ENCODE data around the gene SEMA4B.
"Not testable (repeated sequence)": the region's sequence is repeated elsewhere in the genome, so short reads cannot be mapped to it uniquely, and the experiment has no call there.

Gene SEMA4B

DNA sequence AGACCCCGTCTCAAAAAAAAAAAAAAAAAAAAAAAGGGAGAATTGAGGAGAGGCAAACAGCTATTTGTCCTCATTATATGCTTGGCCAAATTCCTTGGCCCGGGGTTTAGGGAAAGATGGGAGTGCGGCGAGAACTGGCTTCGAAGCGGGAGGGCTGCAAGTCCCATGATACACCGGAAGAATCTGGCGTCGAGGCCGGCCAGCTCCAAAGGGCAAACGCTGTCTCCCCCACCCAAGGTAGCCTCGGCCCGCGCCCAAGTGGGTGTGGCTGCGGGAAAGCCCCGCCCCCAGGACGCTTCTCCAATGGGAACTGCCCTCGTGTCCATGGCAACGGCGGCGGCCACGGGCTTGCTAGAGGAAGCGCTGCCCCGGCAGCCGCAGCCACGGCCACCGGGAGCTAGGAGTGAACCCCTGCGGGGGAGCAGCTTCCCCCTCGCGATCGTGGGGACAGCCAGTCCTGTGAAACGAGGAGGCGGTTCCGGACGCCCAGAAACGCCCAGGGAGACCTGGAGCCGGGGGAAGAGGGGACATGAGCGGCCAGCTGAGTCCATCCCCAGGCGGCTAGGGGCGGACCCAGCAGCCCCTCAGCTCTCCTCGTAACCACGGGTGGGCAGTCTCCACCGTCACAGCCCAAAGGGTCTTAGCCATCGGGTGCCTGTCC is 48.2 kb downstream of the SEMA4B start, which contains the start of gene TTLL13:
Gene TTLL13 (plus strand): TSS at position 354 of the 661 bp plus-strand sequence. CDS start 1,075 bp downstream, outside the sequence.
- peak; percentile 97 for DNase-seq (ENCODE audit: low read depth, low spot score)

DNA sequence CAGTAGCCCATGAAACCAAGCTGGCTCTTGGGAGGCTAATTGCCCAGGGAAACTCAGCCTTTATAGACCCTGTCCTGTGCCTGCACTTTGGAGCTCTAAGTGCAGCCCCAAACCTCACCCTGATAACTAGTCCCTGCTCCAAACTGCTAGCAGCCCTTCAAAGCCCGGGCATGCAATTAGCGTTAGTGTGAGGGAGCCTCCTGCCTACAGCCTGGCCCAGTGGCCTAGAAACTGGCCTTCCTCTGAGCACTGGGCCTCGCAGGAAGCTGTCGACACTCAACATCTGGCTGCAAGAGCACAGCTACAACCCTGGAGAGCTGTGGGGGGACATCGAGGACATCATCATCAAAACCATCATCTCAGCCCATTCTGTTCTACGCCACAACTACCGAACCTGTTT is 56.6 kb downstream of the SEMA4B start:
- no peak for DNase-seq (ENCODE audit: low read depth, low spot score)

DNA sequence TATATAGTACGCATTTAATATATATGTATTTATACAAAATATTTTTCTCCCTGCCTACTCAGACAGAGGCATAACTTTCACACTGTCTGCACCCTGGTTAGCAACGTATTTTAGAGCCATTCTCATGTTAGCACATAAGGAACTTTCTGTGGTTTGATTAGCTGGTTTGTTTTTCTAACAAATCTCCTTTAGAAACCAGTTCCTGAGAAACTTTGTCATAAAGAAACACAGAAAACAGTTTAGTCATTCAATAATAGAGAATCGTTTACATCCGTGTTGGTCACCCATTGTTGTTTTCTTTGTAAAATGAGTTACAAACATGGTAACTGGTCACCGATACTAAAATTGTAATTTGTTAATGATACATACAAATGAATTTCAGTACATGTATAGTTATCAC is 58.4 kb downstream of the SEMA4B start:
- DNase-seq (ENCODE audit: low read depth, low spot score), result no peak

DNA sequence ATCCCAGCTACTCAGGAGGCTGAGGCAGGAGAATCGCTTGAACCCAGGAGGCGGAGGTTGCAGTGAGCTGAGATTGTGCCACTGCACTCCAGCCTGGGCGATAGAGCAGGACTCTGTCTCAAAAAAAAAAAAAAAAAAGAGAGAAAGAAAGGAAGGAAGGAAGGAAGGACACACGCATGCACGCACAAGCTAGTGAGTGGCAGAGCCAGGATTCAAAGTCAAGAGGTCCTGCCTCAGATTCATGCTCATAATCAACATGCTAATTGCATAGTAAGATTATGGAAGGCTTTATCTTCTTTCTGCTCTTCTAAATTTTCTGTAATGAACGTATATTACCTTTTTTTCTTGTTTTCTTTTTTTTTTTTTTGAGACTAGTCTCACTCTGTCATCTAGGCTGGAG is 59.6 kb downstream of the SEMA4B start:
- not testable (repeated sequence) for DNase-seq (ENCODE audit: low read depth, low spot score)

DNA sequence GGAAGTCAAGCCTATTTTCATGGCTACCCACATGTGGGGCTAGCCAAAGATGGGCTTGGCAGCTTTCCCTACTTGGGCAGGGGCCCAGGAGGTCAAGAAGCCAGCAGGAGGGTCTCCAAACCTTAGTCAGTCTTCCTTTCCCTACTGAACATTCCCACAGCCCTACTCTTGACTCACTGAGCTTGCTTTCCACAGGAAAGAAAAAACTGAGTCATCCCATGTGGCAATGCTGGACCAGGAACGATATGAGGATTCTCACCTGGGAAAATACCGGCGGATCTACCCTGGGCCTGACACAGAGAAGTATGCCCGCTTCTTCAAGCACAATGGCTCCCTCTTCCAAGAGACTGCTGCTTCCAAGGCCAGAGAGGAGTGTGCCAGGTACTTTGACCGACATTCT is 60.7 kb downstream of the SEMA4B start:
- DNase-seq (ENCODE audit: low read depth, low spot score), result no peak

DNA sequence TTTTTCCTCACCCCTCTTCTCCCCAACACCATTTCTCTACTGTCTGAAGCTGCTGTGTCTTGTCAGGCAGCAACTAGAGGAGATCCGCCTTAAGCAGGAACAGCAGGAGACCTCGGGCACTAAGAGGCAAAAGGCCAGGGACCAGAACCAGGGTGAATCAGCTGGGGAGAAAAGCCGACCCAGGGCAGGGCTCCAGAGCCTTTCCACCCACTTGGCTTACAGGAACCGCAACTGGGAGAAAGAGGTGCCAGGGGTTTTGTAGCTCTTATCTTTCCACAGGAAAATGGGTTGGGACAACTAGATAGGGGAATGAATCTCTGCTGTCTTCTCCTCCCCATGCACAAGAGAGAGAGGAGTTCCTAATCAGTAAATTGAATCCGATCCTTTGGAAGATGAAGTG is 61.3 kb downstream of the SEMA4B start:
- no peak for DNase-seq (ENCODE audit: low read depth, low spot score)

- DNase-seq (ENCODE audit: low read depth, low spot score), result no peak
These were observed 63.5 kb downstream of the SEMA4B start for GRCh38 chr15:90264671-90265070.

DNA sequence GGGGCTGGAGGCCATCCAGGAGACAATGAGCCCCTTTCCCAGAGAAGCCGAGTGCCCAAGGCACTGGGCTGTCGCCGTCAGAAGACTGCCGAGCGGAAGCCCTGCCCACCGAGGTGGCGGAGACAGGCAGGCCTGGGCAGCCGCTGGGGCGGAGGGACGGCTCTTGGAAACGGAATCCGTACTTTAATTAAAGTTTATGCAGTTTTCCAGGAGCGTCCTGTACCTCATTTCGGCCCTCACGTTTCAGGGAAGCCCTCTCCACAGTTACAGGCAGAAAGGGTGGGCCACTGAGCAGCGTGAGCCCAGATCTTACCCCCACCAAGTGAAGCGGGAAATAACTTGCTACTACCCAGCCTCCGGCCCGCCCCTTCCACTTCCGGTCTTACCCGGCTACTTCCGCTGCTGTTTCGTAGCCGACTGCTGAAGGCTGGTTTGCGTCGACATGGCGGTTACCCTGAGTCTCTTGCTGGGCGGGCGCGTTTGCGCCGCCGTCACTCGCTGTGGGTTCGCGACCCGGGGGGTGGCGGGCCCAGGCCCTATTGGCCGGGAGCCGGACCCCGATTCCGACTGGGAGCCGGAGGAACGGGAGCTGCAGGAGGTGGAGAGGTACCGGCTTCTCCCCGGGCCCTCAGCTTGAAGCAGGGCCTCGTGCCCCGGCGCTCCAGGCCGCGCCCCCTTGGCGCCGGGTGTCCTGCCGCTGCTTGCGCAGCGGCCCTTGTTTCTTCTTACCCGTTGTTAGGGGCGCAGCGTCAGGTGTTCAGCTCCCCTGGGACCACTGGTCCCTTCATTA is 64.3 kb downstream of the SEMA4B start, which contains the start of gene NGRN:
Gene NGRN (plus strand): TSS at position 402 of the 790 bp plus-strand sequence. CDS start 41 bp downstream, at position 443.
- peak; percentile 95 for DNase-seq (ENCODE audit: low read depth, low spot score)

DNA sequence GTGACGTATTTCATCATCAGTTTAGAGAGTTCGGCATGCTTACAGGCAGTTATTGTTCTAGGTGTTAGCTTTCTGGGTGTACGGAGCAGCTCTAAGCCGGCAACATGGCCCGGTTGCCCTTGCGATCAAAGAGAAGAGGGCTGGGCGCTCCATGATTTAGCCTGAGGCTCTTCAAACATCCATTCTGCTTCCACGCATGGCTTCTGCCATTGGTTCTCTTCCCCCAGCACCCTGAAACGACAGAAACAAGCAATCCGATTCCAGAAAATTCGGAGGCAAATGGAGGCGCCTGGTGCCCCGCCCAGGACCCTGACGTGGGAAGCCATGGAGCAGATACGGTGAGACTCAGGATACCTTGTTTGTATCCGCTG is 64.9 kb downstream of the SEMA4B start:
- DNase-seq (ENCODE audit: low read depth, low spot score), result peak; percentile 77

GRCh38 chr15:90266485-90266884 is 65.4 kb downstream of the SEMA4B start:
- no peak for DNase-seq (ENCODE audit: low read depth, low spot score)

DNA sequence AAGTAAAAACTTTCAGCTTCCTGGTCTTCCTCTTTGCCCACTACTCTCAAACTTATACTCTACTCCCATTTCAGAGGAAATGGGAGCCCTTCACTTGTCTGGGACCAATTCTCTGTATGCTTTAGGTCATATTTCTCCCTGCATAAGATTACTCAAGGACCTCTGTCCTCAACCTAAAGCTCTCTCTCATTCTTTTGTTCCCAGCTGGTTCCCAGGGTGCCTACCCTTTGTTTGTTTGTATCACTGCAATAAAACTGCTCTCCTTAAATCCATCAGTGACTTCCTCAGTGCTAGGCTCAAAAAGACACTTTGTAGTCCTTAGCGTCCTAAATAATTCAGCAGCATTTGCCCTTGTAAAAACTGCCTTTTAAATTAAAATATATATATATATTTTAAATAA is 67.3 kb downstream of the SEMA4B start:
- peak; percentile 38 for DNase-seq (ENCODE audit: low read depth, low spot score)

- DNase-seq (ENCODE audit: low read depth, low spot score), result no peak
These were observed 69.5 kb downstream of the SEMA4B start for GRCh38 chr15:90270502-90271150.

- DNase-seq (ENCODE audit: low read depth, low spot score), result no peak
These were observed 70.5 kb downstream of the SEMA4B start for GRCh38 chr15:90271459-90272166.

DNA sequence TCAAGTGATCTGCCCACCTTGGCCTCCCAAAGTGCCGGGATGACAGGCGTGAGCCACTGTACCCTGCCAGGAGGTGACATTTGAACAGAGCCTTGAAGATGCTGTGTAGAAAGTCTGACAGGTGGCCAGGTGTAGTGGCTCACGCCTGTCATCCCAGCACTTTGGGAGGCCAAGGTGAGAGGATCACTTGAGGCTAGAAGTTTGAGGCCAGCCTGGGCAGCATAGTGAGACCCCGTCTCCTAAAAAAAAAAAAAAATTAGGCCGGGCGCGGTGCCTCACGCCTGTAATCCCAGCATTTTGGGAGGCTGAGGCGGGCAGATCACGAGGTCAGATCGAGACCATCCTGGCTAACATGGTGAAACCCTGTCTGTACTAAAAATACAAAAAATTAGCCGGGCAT is 77.3 kb downstream of the SEMA4B start:
- DNase-seq (ENCODE audit: low read depth, low spot score), result not testable (repeated sequence)

Measured in ELF-1 (cell line).